Aorta (tissue), 5 donors: ENCODE measurements around the gene MTA2. TPM values are rescaled to one million over a fixed set of nuclear protein-coding genes. Genes with fewer than 3 reads are reported as not detected.
"Not testable (repeated sequence)": the region's sequence is repeated elsewhere in the genome, so short reads cannot be mapped to it uniquely, and the experiment has no call there.

Experiments used
- ATAC-seq: fragments of 200-7000 bp; cut with Tn5 transposase; one replicate; pipeline ENCODE4 v1.9.1; 2022; ENCODE audit warnings: moderate library complexity; ENCODE audit not compliant: low FRiP score
- DNase-seq, 2 donors: peaks; one replicate each; pipeline ENCODE4 v3.0.0-alpha.2; 2020
- H3K27ac ChIP-seq, 2 donors: one replicate each; pipeline ENCODE4 v1.5.1; 2013; ENCODE audit warnings: low read length in 2 of 2, mild to moderate bottlenecking in 2 of 2, moderate library complexity in 2 of 2, control low read depth in 1 of 2, inconsistent platforms in 1 of 2, low read depth in 1 of 2
- H3K27me3 ChIP-seq, 2 donors: one replicate each; pipeline ENCODE4 v1.6.1; 2013; ENCODE audit warnings: control low read depth in 1 of 2, low read length in 1 of 2, mild to moderate bottlenecking in 1 of 2, moderate library complexity in 1 of 2; ENCODE audit not compliant: insufficient read depth in 2 of 2, control insufficient read depth in 1 of 2
- H3K36me3 ChIP-seq, 2 donors: one replicate each; pipeline ENCODE4 v1.6.1; 2013; ENCODE audit warnings: control low read depth in 1 of 2, low read length in 1 of 2, mild to moderate bottlenecking in 1 of 2; ENCODE audit not compliant: insufficient read depth in 2 of 2, control insufficient read depth in 1 of 2
- H3K4me1 ChIP-seq, 2 donors: one replicate each; pipeline ENCODE4 v1.6.1; 2013; ENCODE audit warnings: low read length in 2 of 2, control low read depth in 1 of 2, mild to moderate bottlenecking in 1 of 2, moderate library complexity in 1 of 2; ENCODE audit not compliant: insufficient read depth in 2 of 2, control insufficient read depth in 1 of 2
- H3K4me3 ChIP-seq, 2 donors: one replicate each; pipeline ENCODE4 v1.5.1; 2013; ENCODE audit warnings: low read length in 2 of 2, control low read depth in 1 of 2, mild to moderate bottlenecking in 1 of 2
- H3K9me3 ChIP-seq: one replicate; pipeline ENCODE4 v1.6.1; 2013; ENCODE audit warnings: mild to moderate bottlenecking, low read length; ENCODE audit not compliant: control insufficient read depth
- WGBS, 2 donors: extraction: QIAGEN DNeasy Blood & Tissue Kit; methylation state at CpG; one replicate each; pipeline ENCODE4 v1.1.7; 2013; 5-methylcytosine and 5-hydroxymethylcytosine counted together
- intact Hi-C, 2 donors: fragments of 100-400 bp; cut with DNase I; formaldehyde crosslinking; loops; one replicate each; pipeline versions ENCODE4 v1.14.2 to v1.15.0; 2022
- polyA plus RNA-seq, 2 donors: library from polyadenylated mRNA; stranded (reverse); fragments of 200-250 nt; gene quantifications; one replicate each; pipeline ENCODE4 v1.2.3, GENCODE V29; 2013
- total RNA-seq, 2 donors: library from RNA; stranded (reverse); fragmentation: NEBNext Ultra II Directional; extraction: Animal tissue kit (Norgen Biotek cat#: 25700); gene quantifications; one replicate each; pipeline ENCODE4 v1.2.1, GENCODE V29; 2021
- donor health status: healthy with polysubstance abuse.
- donor health status: Bipolar disorder and iron deficiency.
- donor health status: DM: no; HTN: no; CAD: no.
- donor health status: DM: no; HTN: no; CAD: no.
- donor health status: DM: yes; HTN: yes; CAD: no.

The MTA2 gene
- total and polyA plus RNA-seq, 4 donors = 13.5 to 87.9 (median 60.2) TPM

GRCh38 chr11:62591448-62592145 is 10.1 kb downstream of the MTA2 start, which contains the start of gene TUT1:
Gene TUT1 (minus strand): TSS chr11:62591523. CDS start chr11:62591485, 38 bp downstream.
- Histone ChIP-seq H3K4me1 (no peaks in the 10 kb centered on the region), H3K4me3 (peak within 1 kb of the TSS; percentile 78 to 87), H3K27ac (peak within 1 kb of the TSS; percentile 78 to 84), H3K36me3 (peaks cover 0 to 4% of the 10 kb centered on the region in 2 donors), H3K9me3 (no peaks in the 10 kb centered on the region), H3K27me3 (no peaks in the 10 kb centered on the region)
- ATAC-seq (peak; percentile 97), DNase-seq (peak; percentile 97)
- intact Hi-C loops = no loop called here
- WGBS, 2 donors = 0 to 1% methylated on average over 58 of the region's 58 CpGs

- H3K36me3 ChIP-seq = no peaks in the 10 kb centered on the region
- H3K4me1 ChIP-seq = no peaks in the 10 kb centered on the region
- 55% methylated on average over 18 of the region's 18 CpGs for WGBS, 2 donors
- ATAC-seq (no peak), DNase-seq (peak; percentile 32 to 46)
- no peaks in the 10 kb centered on the region for H3K9me3 ChIP-seq
- intact Hi-C loops = no loop called here
- H3K4me3 ChIP-seq = no peak overlapping the region
- no peak overlapping the region for H3K27ac ChIP-seq
- H3K27me3 ChIP-seq = no peaks in the 10 kb centered on the region
These were observed 12.6 kb downstream of the MTA2 start for GRCh38 chr11:62588966-62589637.

GRCh38 chr11:62585356-62585755 is 16.3 kb downstream of the MTA2 start:
- H3K9me3 ChIP-seq, ATAC-seq, H3K27me3 ChIP-seq, H3K4me3 ChIP-seq, H3K36me3 ChIP-seq, H3K27ac ChIP-seq, intact Hi-C loops, H3K4me1 ChIP-seq: not testable (repeated sequence)
- 92% methylated on average over 7 of the region's 7 CpGs for WGBS, 2 donors
- DNase-seq = peak in 1 of 2 donors; percentile 36

- H3K27me3 ChIP-seq, intact Hi-C loops, ATAC-seq, H3K4me1 ChIP-seq, H3K9me3 ChIP-seq, H3K4me3 ChIP-seq, H3K36me3 ChIP-seq, DNase-seq, H3K27ac ChIP-seq: not testable (repeated sequence)
- 96 to 97% methylated on average over 4 of the region's 4 CpGs for WGBS, 2 donors
These were observed 19.9 kb downstream of the MTA2 start for GRCh38 chr11:62581735-62582134.

- WGBS, 2 donors = 91 to 92% methylated on average over 18 of the region's 18 CpGs
- DNase-seq = peak in 1 of 2 donors; percentile 38
These were observed 20.5 kb downstream of the MTA2 start for GRCh38 chr11:62580959-62581715.

GRCh38 chr11:62579252-62579651 is 22.4 kb downstream of the MTA2 start:
- DNase-seq (no peak), ATAC-seq (no peak)
- 80 to 86% methylated on average over 2 of the region's 2 CpGs for WGBS, 2 donors
- Histone ChIP-seq H3K27ac (no peak overlapping the region), H3K9me3 (no peaks in the 10 kb centered on the region), H3K4me3 (no peak overlapping the region), H3K4me1 (no peaks in the 10 kb centered on the region), H3K27me3 (no peaks in the 10 kb centered on the region), H3K36me3 (no peaks in the 10 kb centered on the region)
- intact Hi-C loops = no loop called here

More at GRCh38 chr11:62580959-62581715, 20.5 kb downstream of the MTA2 start:
- intact Hi-C loops = no loop called here
- no peaks in the 10 kb centered on the region for H3K27me3 ChIP-seq
- no peak overlapping the region for H3K4me3 ChIP-seq
- H3K27ac ChIP-seq = no peak overlapping the region
- no peak for ATAC-seq
- H3K9me3 ChIP-seq = no peaks in the 10 kb centered on the region
- H3K36me3 ChIP-seq = no peaks in the 10 kb centered on the region
- H3K4me1 ChIP-seq = no peaks in the 10 kb centered on the region

- 94 to 96% methylated on average over 11 of the region's 11 CpGs for WGBS, 2 donors
- H3K27me3 ChIP-seq = no peaks in the 10 kb centered on the region
- no peak for DNase-seq
- no peaks in the 10 kb centered on the region for H3K36me3 ChIP-seq
- no peak overlapping the region for H3K4me3 ChIP-seq
- intact Hi-C loops = no loop called here
- no peak overlapping the region for H3K27ac ChIP-seq
- ATAC-seq = no peak
- no peaks in the 10 kb centered on the region for H3K9me3 ChIP-seq
- H3K4me1 ChIP-seq = no peaks in the 10 kb centered on the region
These were observed 23.1 kb downstream of the MTA2 start for GRCh38 chr11:62578541-62578940.

- intact Hi-C loops = no loop called here
- no peaks in the 10 kb centered on the region for H3K36me3 ChIP-seq
- H3K4me3 ChIP-seq = no peak overlapping the region
- ATAC-seq (no peak), DNase-seq (no peak)
- no peaks in the 10 kb centered on the region for H3K9me3 ChIP-seq
- H3K27ac ChIP-seq = no peak overlapping the region
- H3K4me1 ChIP-seq = no peaks in the 10 kb centered on the region
- no peaks in the 10 kb centered on the region for H3K27me3 ChIP-seq
- WGBS, 2 donors = 77% methylated on average over 12 of the region's 12 CpGs
These were observed 24.5 kb downstream of the MTA2 start for GRCh38 chr11:62577046-62577714.
